HepG2 (cell line): Measurements from ENCODE around the gene GLB1L. TPM values are rescaled to one million over a fixed set of nuclear protein-coding genes. Genes with fewer than 3 reads are reported as not detected.

Experiments
- ATAC-seq: fragments of 200-7000 bp; cut with Tn5 transposase; 3 replicates; pipeline ENCODE4 v1.9.1; 2020; ENCODE audit warnings: mild to moderate bottlenecking, moderate library complexity
- BruUV-seq: library from RNA; stranded (reverse); fragments of 400-500 nt; replicated peaks from 2 replicates; lab custom pipeline; 2021; lab: Mats Ljungman, UMichigan
- CTCF ChIA-PET: fragments of 300-600 bp; formaldehyde crosslinking; extraction: SDS; loops from one replicate; lab custom pipeline; 2021; ENCODE audit warnings: low total read pairs, inconsistent platforms, low intra/inter-chr PET ratio; lab: Yijun Ruan, JAX
- POLR2A ChIA-PET: fragments of 350-600 bp; sonication (Branson Sonifier 250); formaldehyde crosslinking; loops from one replicate; lab custom pipeline; 2020; ENCODE audit warnings: antibody characterized with exemption, inconsistent platforms; lab: Yijun Ruan, JAX
- DNase-seq: peaks from one replicate; pipeline ENCODE4 v3.0.0-alpha.2; 2015; ENCODE audit warnings: low spot score
- FAIRE-seq: peaks from 3 replicates; lab custom pipeline; 2011; peaks lifted over from hg19 to GRCh38; lab: Jason Lieb, UNC
- H2AFZ ChIP-seq: one replicate; pipeline ENCODE4 v1.6.1; 2011; ENCODE audit warnings: low read length, inconsistent platforms
- H3K27ac ChIP-seq: fragments of 300-600 bp; 3 replicates; pipeline ENCODE4 v1.8.0; 2011; ENCODE audit warnings: mixed run types, mild to moderate bottlenecking, mixed read lengths, low read length, inconsistent platforms; ENCODE audit not compliant: insufficient read depth; ENCODE audit errors: extremely low read length
- H3K27me3 ChIP-seq, 2 experiments: fragments of 200-600 bp in 1 of 2; 2 replicates in 1 of 2; 3 replicates in 1 of 2; pipeline versions ENCODE4 v1.6.0 to v1.8.0; 2011; ENCODE audit warnings: low read length in 2 of 2, mild to moderate bottlenecking in 2 of 2, moderate library complexity in 2 of 2, inconsistent platforms in 1 of 2; ENCODE audit not compliant: insufficient read depth in 2 of 2, control insufficient read depth in 1 of 2
- H3K36me3 ChIP-seq, 2 experiments: fragments of 200-600 bp in 1 of 2; replicated peaks in 1 of 2; 2 replicates in 1 of 2; 3 replicates in 1 of 2; pipeline versions ENCODE4 v1.5.1 to v1.8.0; 2011; ENCODE audit warnings: low read length in 2 of 2, inconsistent platforms in 1 of 2; ENCODE audit not compliant: insufficient read depth in 2 of 2, control insufficient read depth in 1 of 2
- H3K4me1 ChIP-seq: 2 replicates; pipeline ENCODE4 v1.5.1; 2012; ENCODE audit warnings: low read length, inconsistent platforms; ENCODE audit not compliant: insufficient read depth
- H3K4me2 ChIP-seq: 2 replicates; pipeline ENCODE4 v1.6.0; 2011; ENCODE audit warnings: low read depth, low read length, inconsistent platforms
- H3K4me3 ChIP-seq, 3 experiments: fragments of 200-600 bp in 1 of 3; sonication (generic), shearing (Covaris generic) in 1 of 3; replicated peaks in 1 of 3; 2 replicates each; pipeline ENCODE4 v1.5.1; 2011 to 2016; ENCODE audit warnings: low read length in 3 of 3, inconsistent platforms in 2 of 3, low read depth in 2 of 3, mild to moderate bottlenecking in 2 of 3, control low read depth in 1 of 3, mixed read lengths in 1 of 3; ENCODE audit not compliant: insufficient read depth in 1 of 3
- H3K79me2 ChIP-seq: one replicate; pipeline ENCODE4 v1.6.1; 2011; ENCODE audit warnings: low read length, inconsistent platforms; ENCODE audit not compliant: insufficient read depth
- H3K9ac ChIP-seq: 2 replicates; pipeline ENCODE4 v1.6.0; 2011; ENCODE audit warnings: mild to moderate bottlenecking, low read depth, low read length, inconsistent platforms; ENCODE audit not compliant: insufficient read depth
- H3K9me3 ChIP-seq: 2 replicates; pipeline ENCODE4 v1.5.1; 2012; ENCODE audit warnings: mild to moderate bottlenecking, low read length
- H4K20me1 ChIP-seq: 2 replicates; pipeline ENCODE4 v1.6.0; 2011; ENCODE audit warnings: inconsistent platforms, mild to moderate bottlenecking, low read length, moderate library complexity; ENCODE audit not compliant: insufficient read depth
- BHLHE40 ChIP-seq: IDR thresholded peaks from 2 replicates; pipeline ENCODE4 v1.6.1; 2011; ENCODE audit warnings: low read length, improper control_type of control experiment
- ELF1 ChIP-seq: sonication (generic); formaldehyde crosslinking; IDR thresholded peaks from 2 replicates; pipeline ENCODE4 v1.4.0; 2020; ENCODE audit warnings: missing genetic modification reagents
- FOXJ3 ChIP-seq: sonication (generic); formaldehyde crosslinking; IDR thresholded peaks from 2 replicates; pipeline ENCODE4 v1.4.0; 2020; ENCODE audit warnings: missing genetic modification reagents, mild to moderate bottlenecking, borderline replicate concordance
- HCFC1 ChIP-seq: fragments of 150-350 bp; IDR thresholded peaks from 2 replicates; pipeline ENCODE4 v1.6.1; 2014; ENCODE audit warnings: low read depth, low read length
- HNRNPUL1 ChIP-seq: fragments of 200-400 bp; formaldehyde crosslinking; IDR thresholded peaks from 2 replicates; pipeline ENCODE4 v1.6.1; 2017; ENCODE audit warnings: low read depth, mild to moderate bottlenecking, low read length, moderate library complexity
- NFAT5 ChIP-seq: sonication (generic); formaldehyde crosslinking; IDR thresholded peaks from 2 replicates; pipeline ENCODE4 v1.4.0; 2020; ENCODE audit warnings: missing genetic modification reagents
- POLR2AphosphoS2 ChIP-seq: IDR thresholded peaks from 2 replicates; pipeline ENCODE4 v1.6.1; 2011; ENCODE audit warnings: low read depth, low read length, improper control_type of control experiment
- SAFB2 ChIP-seq: sonication (generic); formaldehyde crosslinking; IDR thresholded peaks from 2 replicates; pipeline ENCODE4 v1.5.1; 2020; ENCODE audit warnings: missing genetic modification reagents, low read depth, mild to moderate bottlenecking, borderline replicate concordance
- TBX2 ChIP-seq: sonication (generic); formaldehyde crosslinking; IDR thresholded peaks from 2 replicates; pipeline ENCODE4 v1.5.0; 2020; ENCODE audit warnings: missing genetic modification reagents, mild to moderate bottlenecking, borderline replicate concordance
- ZFP37 ChIP-seq: sonication (generic); formaldehyde crosslinking; IDR thresholded peaks from 2 replicates; pipeline ENCODE4 v1.4.0; 2020; ENCODE audit warnings: missing genetic modification reagents, borderline replicate concordance
- ZNF660 ChIP-seq: sonication (generic); formaldehyde crosslinking; IDR thresholded peaks from 2 replicates; pipeline ENCODE4 v1.5.1; 2020; ENCODE audit warnings: mild to moderate bottlenecking, low read depth, missing genetic modification reagents, borderline replicate concordance
- ZNF850 ChIP-seq: sonication (generic); formaldehyde crosslinking; conservative IDR thresholded peaks from 2 replicates; pipeline ENCODE4 v1.9.0; 2021; ENCODE audit warnings: mild to moderate bottlenecking, missing genetic modification reagents
- WGBS: methylation state at CpG from one replicate; pipeline ENCODE4 v1.1.6; 2017; ENCODE audit warnings: low lambda C conversion rate; 5-methylcytosine and 5-hydroxymethylcytosine counted together
- in situ Hi-C: cut with HindIII; loops from 2 replicates; pipeline ENCODE4 v1.10.0; 2017; ENCODE audit warnings: low pct_unique_long_range_greater_than_20kb; ENCODE audit not compliant: extremely low pct_ligation_motif_present
- intact Hi-C: fragments of 100-400 bp; cut with micrococcal nuclease; formaldehyde crosslinking; loops from one replicate; pipeline ENCODE4 v1.10.0; 2022; ENCODE audit not compliant: unreplicated experiment
- polyA plus RNA-seq, 8 experiments: library from polyadenylated mRNA; depleted of rRNA in 3 of 8; stranded (reverse) in 7 of 8; unstranded in 1 of 8; fragments of >200 nt; fragmentation: Illumina TruSeq in 4 of 8; extraction: Trizol in 4 of 8; gene quantifications; 2 replicates each; pipeline versions ENCODE4 v1.2.1 to v1.2.3, GENCODE V29; 2011 to 2016; ENCODE audit warnings: low read depth in 4 of 8, missing spikeins in 1 of 8, mixed read lengths in 1 of 8; ENCODE audit not compliant: insufficient read depth in 1 of 8
- total RNA-seq, 5 experiments: library from RNA; depleted of rRNA; stranded (reverse); fragments of >200 nt; fragmentation: Illumina TruSeq; extraction: Trizol; gene quantifications; 2 replicates each; pipeline ENCODE4 v1.2.3, GENCODE V29; 2016; ENCODE audit warnings: low read depth in 1 of 5
- TF ChIP-seq, protein P1 (sequence below): IDR thresholded peaks from 2 replicates; pipeline ENCODE4 v1.6.1; 2016; ENCODE audit warnings: missing compliant biosample characterization, missing genetic modification reagents, borderline replicate concordance
- TF ChIP-seq, protein P2 (sequence below): sonication (generic); IDR thresholded peaks from 2 replicates; pipeline ENCODE4 v1.6.1; 2016; ENCODE audit warnings: low read depth, borderline replicate concordance

GLB1L gene
- total and polyA plus RNA-seq, 2 of the 13 experiments (the other 11 are each of a cell fraction or from before 2014, with no cell fraction given): 6.8 to 7.3 TPM

DNA sequence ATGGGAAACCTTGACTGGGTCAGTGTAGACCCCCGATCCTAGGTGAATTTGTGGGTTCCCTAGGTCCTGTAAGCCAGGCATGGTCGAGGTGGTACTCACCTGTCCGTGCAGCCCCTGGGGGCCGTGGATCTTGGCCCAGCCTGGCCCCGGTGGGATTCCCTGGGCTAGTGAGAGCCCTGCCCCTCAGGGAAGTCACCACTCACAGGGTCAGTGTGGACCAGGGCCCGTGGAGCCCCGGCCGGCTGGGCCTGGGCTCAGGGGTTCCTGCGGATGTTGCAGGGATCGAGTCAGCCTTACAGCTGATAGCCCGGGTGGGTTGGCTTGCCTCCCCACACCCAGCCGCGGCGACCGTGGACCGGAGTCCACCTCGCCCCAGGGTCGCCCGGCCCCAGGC is 16.3 kb downstream of the GLB1L start (continued):
- no peak for TF ChIP-seq FOXJ3 (CRISPR knock-in tag)
- peak; percentile 9; the same call in 1 of the 2 replicates for TF ChIP-seq SAFB2 (CRISPR knock-in tag)

GRCh38 chr2:219228041-219228910 is 17.0 kb downstream of the GLB1L start:
- Histone ChIP-seq H3K27ac (peak overlapping the region; percentile 81), H3K4me3 (peak overlapping the region; percentile 91 to 93 (median 93)), H3K9ac (peak overlapping the region; percentile 91), H4K20me1 (no peaks in the 10 kb centered on the region), H3K4me1 (peaks cover 39% of the 10 kb centered on the region), H3K79me2 (peaks cover 51% of the 10 kb centered on the region), H2AFZ (no peak overlapping the region), H3K4me2 (peak overlapping the region; percentile 91), H3K27me3 (no peaks in the 10 kb centered on the region; a peak in 1 of 5 replicates), H3K9me3 (no peaks in the 10 kb centered on the region), H3K36me3 (peaks cover 33 to 55% of the 10 kb centered on the region in 2 experiments)
- intact Hi-C loops: no loop called here
- no peak; the same call in 2 of the 3 replicates for ATAC-seq
- POLR2A ChIA-PET: interaction anchor here (1.0 to 6.6 kb wide), 15 partner anchors 10 to 66 kb away, joined by 3 to 80 read pairs (median 11); partner anchors contain the start of genes ABCB6, CNPPD1, DNAJB2 and GLB1L
- DNase-seq: no peak
- in situ Hi-C loops: no loop called here
- WGBS: 5% methylated on average over 6 of the region's 7 CpGs
- CTCF ChIA-PET: interaction anchor here (2.3 kb wide), 1 partner anchor 66 kb away, joined by 15 read pairs; no protein-coding TSS in a partner anchor
- no TSS peak for BruUV-seq
- no peak for FAIRE-seq
- TF ChIP-seq, protein P1, sequence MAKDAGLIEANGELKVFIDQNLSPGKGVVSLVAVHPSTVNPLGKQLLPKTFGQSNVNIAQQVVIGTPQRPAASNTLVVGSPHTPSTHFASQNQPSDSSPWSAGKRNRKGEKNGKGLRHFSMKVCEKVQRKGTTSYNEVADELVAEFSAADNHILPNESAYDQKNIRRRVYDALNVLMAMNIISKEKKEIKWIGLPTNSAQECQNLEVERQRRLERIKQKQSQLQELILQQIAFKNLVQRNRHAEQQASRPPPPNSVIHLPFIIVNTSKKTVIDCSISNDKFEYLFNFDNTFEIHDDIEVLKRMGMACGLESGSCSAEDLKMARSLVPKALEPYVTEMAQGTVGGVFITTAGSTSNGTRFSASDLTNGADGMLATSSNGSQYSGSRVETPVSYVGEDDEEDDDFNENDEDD: no peak
- TF ChIP-seq ZNF850 (CRISPR knock-in tag) (no peak), ZFP37 (CRISPR knock-in tag) (0 out of 2 replicates have a peak, but pooled peaks have one; percentile 7), NFAT5 (0 out of 2 replicates have a peak, but pooled peaks have one; percentile 3), ELF1 (CRISPR knock-in tag) (peak; percentile 20; the same call in 1 of the 2 replicates), ZNF660 (CRISPR knock-in tag) (no peak), BHLHE40 (no peak), HNRNPUL1 (no peak), TBX2 (peak; percentile 14; the same call in 1 of the 2 replicates), POLR2AphosphoS2 (no peak), HCFC1 (no peak)
- TF ChIP-seq, protein P2, sequence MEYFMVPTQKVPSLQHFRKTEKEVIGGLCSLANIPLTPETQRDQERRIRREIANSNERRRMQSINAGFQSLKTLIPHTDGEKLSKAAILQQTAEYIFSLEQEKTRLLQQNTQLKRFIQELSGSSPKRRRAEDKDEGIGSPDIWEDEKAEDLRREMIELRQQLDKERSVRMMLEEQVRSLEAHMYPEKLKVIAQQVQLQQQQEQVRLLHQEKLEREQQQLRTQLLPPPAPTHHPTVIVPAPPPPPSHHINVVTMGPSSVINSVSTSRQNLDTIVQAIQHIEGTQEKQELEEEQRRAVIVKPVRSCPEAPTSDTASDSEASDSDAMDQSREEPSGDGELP: no peak
